HG02642 (cell line): Measurements from ENCODE around the gene ARHGEF11.
"Not testable (repeated sequence)": the region's sequence is repeated elsewhere in the genome, so short reads cannot be mapped to it uniquely, and the experiment has no call there.

Source experiments
- ATAC-seq: cut with Tn5 transposase; IDR thresholded peaks from one replicate; pipeline ENCODE4 v1.9.1; 2021; ENCODE audit warnings: mild to moderate bottlenecking; ENCODE audit not compliant: unreplicated experiment, poor library complexity

The ARHGEF11 gene

GRCh38 chr1:156935505-156936128 is 109.9 kb downstream of the ARHGEF11 start:
- ATAC-seq, result no peak

GRCh38 chr1:156933136-156933535 is 112.4 kb downstream of the ARHGEF11 start:
- ATAC-seq, result no peak

DNA sequence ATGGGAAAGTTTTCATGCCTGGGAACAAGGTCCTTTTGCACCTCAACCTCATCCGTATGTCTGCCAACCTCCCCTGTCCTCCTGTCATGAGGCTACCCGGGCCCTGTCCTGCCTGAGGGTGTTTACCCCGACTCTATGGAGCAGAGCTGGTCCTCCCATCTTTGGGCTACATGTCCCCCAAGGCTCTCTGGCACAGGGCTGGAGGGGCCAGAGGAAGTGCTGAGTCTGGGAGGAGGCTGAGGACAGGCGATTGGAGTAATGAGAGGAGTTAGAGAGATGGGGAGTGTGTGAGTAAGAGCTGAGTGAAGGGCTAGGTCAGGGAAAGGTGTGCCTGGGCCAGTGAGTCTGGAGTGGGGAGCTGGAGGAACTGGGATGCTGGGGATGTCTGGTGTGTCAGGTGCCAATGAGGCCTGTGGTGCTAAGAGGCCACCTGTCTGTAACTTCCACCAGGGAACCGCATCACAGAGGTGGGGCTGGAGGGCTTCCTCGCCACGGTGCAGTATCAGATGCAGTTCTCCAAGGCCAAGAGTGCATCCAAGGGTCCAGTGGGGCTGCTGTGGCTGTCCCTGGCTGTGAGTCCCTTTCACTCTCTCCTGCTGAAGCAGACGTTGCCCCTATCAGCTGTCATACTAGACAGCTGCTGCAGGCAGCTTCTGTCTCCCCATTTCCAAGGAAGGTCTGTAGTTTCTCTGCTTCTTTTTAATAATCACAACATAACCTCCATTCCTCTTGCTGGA is 113.4 kb downstream of the ARHGEF11 start:
- ATAC-seq, result no peak

- ATAC-seq, result no peak
Observed at GRCh38 chr1:156931211-156931952, 114.2 kb downstream of the ARHGEF11 start.

GRCh38 chr1:156930483-156930882 is 115.1 kb downstream of the ARHGEF11 start:
- no peak for ATAC-seq

DNA sequence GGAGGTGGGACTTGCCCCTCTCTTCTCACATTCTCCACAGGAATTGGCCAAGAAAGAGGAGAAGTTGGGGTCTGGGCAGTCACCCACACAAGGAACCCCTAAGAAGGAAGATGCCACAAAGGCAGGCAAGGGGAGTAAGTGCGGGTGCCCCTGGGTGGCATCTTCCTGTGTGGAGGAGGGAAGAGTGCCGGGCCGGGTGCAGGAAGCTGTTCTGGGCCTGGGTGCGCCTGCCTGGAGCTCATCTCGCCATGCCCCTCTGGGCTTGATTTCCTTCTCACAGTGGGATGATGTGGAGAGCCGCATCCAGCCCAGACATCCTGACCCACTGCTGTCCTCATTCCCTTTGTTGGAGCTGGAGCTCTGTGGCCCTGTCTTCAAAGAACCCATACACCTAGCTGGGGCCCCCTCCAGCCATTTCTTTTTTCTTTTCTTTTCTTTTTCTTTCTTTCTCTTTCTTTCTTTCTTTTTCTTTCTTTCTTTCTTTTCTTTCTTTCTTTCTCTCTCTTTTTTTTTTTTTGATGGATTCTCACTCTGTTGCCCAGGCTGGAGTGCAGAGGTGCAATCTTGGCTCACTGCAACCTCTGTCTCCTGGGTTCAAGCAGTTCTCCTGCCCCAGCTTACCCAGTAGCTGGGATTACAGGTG is 115.8 kb downstream of the ARHGEF11 start:
- ATAC-seq, result no peak

DNA sequence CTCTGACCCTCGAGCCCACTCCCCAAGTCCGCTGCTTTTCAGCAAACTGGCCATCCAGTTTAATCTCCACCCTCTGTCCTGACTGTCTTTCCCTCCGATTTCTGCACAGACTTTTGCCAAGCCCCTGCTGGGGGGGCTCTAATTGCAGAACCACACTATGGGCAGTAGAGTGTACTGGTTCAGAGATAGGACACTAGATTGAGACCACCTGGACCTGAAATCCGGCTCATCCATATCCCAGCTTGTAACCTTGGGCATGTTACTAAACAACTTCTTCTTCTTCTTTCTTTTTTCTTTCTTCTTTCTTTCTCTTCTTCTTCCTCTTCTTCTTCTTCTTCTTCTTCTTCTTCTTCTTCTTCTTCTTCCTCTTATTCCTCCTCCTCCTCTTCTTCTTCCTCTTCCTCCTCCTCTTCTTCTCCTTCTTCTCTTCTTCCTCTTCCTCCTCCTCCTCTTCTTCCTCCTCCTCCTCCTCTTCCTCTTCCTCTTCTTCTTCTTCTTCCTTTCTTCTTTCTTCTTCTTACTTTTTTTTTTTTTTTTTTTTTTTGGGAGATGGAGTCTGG is 117.4 kb downstream of the ARHGEF11 start:
- ATAC-seq, result no peak

- no peak for ATAC-seq
Observed at GRCh38 chr1:156927215-156928042, 118.1 kb downstream of the ARHGEF11 start.

- ATAC-seq, result not testable (repeated sequence)
Observed at GRCh38 chr1:156926695-156927094, 118.8 kb downstream of the ARHGEF11 start.

DNA sequence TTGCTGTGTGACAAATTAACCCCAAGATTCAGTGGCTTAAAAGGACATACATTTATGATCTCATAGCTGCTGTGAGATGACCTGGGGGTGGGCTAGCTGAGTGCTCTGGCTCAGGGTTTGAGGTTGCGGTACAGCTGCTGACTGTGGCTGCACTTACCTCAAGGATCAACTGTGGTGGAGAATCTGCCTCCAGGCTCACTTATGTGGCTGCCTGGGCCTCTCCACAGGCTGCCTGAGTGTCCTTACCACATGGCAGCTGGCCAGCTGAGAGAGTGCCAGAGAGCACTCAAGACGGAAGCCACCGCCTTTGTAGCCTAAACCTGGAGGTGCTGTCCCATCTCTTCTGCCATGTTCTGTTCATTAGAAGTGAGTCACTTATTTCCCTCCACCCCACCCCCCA is 119.4 kb downstream of the ARHGEF11 start:
- ATAC-seq, result no peak

DNA sequence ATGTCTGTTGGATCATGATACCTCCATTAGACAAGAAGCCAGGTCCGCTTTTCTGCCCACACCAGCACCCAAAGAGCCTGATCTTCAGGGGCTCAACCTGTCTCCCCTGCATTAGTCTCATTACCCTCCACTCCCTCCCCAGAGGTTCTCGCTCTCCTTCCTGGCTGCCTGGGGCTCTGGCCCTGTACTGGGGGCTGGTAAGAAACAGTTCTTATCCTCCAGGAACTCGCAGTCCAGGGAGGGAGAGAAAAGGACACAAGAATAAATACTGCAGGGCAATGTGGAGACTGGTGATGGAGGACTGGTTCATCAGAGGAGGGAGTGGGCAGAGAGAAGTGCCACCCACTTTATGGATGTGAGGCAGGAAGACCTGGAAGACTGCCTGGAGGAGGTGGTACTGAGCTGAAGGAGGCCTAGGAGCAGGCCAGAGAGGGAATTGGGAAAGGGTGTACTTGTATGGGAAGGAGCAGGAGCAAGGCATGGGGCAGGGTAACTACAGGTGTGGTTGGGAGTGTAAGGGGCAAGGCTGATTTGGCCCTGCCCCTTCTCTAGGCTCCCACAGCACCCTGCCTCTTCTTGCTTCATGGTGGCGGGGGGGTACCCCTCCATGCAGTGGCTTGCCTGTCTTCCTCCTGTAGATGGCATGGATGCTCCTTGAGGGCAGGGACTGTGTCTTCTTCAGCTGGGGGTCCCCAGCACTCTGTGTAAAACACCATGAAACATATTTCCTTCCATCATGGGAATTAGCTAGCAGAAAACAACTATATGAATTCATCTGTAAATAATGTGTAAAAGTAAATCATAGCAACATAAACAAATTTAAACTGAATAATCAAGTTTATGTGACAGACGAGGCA is 120.2 kb downstream of the ARHGEF11 start:
- no peak for ATAC-seq

GRCh38 chr1:156924478-156925153 is 120.9 kb downstream of the ARHGEF11 start:
- no peak for ATAC-seq

DNA sequence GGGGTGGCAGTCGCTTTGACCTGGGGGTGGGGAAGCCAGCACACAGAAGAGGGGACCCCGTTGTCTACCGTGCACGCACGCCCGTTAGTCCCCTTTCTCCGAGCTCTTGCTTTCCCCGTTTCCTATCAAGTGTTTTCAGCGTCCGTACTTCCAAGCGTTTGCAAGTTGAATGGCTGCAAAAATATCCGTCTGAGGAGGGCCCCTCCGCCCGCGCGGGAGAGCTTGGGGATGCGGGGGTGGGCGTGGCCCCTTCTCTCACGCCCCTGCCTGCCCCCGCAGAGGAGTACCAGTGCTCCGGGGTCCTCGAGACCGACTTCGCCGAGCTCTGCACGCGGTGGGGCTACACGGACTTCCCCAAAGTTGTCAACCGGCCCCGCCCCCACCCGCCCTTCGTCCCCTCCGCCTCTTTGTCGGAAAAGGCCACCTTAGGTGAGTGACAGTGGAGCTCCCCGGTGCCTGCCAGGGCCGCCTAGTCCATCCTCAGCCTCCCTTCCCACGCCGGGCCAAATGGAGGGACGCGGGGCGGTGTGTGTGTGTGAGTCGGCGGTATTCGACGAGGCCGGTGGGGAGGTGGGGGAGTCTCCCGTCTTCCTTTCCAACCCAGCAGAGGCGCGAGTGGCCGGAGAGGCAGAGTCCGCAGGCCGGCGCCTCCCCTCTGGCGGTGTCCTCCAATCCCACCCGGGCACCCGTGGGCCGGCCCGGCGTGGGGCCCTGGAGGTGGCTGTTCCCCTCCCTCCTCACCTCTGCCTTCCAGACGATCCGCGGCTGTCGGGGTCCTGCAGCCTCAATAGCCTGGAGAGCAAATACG is 121.7 kb downstream of the ARHGEF11 start:
- ATAC-seq, result no peak

DNA sequence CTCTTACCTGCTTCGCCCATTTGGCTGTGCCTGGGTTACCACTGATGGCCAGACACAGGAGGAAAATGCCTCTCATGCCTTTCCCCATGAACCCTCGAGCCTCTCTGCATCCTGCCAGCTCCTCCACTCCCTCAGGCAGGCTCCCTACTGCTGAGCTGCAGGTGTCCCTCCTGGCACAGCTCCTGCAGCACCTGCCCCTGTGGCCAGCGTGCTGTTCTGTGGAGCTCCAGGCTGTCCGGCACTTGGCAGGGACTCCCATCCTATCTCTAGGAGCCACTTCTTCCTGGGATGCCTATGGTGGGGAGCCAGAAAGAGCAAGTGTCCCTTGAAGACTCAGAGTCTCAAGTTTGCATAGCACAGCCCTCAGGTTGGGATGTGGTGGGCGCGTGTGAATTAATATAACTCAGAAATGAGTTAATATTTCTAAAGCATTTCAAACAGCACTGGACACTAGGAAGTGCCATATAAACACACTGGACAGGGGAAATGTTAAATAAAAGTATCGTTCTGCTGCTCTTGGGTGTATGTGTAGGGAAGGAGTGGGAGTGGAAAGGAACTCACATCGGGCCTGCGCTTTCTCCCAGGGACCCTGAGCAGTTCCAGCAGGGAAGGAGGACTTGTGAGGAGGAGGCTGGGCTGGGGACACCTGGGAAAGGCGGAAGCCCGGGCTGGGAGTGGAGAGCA is 122.4 kb downstream of the ARHGEF11 start:
- ATAC-seq, result no peak

GRCh38 chr1:156921053-156921529 is 124.5 kb downstream of the ARHGEF11 start:
- no peak for ATAC-seq

DNA sequence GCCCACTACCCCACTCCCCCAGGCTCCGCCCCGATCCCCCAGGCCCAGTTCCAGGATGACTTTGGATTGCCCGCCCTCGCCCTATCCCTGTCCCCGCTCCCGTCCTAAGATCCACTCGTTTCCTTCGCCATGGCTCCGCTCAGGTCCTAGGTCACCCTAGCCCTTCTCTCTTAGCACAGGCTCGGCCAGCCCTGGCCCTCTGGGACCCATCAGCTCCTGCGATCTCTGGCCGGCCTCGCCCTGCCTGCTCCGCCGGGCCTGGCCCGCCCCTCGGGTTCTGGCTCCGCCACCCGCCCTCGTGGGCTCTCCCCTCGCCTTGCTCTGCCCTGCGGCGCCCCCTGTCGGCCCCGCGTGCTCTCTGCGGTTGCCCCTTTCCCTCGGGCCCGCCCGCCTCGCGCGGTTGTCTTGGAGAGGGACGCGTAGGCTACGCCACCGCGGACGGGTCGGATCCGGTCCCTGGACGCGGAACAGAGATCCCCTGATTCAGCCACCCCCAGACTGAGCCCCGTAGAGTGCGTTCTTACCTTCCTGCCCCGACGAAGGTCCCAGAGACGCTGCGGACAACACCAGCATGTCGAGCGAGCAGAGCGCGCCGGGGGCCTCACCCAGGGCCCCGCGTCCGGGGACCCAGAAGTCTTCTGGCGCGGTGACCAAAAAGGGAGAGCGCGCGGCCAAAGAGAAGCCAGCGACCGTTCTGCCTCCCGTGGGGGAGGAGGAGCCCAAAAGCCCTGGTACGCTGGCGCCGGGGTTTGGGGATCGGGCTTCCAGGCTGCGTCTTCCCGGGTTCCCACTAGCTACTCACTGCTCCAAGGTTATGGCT is 125.1 kb downstream of the ARHGEF11 start, which contains the start of gene LRRC71:
TSS of gene LRRC71 (plus strand) at position 400 of the 820 bp plus-strand sequence. CDS start at position 572, 172 bp downstream.
- ATAC-seq, result no peak
